Mucosa of descending colon (tissue), 3 donors: ENCODE data around the gene BBS4. TPM values are rescaled to one million over a fixed set of nuclear protein-coding genes. Genes with fewer than 3 reads are reported as not detected.
"Not testable (repeated sequence)": the region's sequence is repeated elsewhere in the genome, so short reads cannot be mapped to it uniquely, and the experiment has no call there.

ENCODE experiments used
- ATAC-seq: fragments of 200-7000 bp; cut with Tn5 transposase; one replicate; pipeline ENCODE4 v1.9.1; 2020; ENCODE audit warnings: mild to moderate bottlenecking, moderate library complexity
- DNase-seq, 3 donors: peaks; one replicate each; pipeline ENCODE4 v3.0.0-alpha.2; 2020
- H3K36me3 ChIP-seq: fragments of 200-600 bp; one replicate; pipeline ENCODE4 v1.8.0; 2021; ENCODE audit warnings: low read depth, mild to moderate bottlenecking
- H3K4me1 ChIP-seq: fragments of 200-600 bp; one replicate; pipeline ENCODE4 v1.8.0; 2021; ENCODE audit warnings: low read depth, mild to moderate bottlenecking
- H3K4me3 ChIP-seq: fragments of 200-600 bp; one replicate; pipeline ENCODE4 v1.8.0; 2021; ENCODE audit warnings: mild to moderate bottlenecking
- H3K9me3 ChIP-seq: fragments of 200-600 bp; one replicate; pipeline ENCODE4 v1.8.0; 2021; ENCODE audit warnings: mild to moderate bottlenecking
- intact Hi-C, 2 donors: fragments of 100-400 bp; cut with DNase I in 1 of 2; cut with micrococcal nuclease in 1 of 2; formaldehyde crosslinking; loops; one replicate each; pipeline versions ENCODE4 v1.11.0 to v1.11.1; 2022; cut with DNase I, micrococcal nuclease
- total RNA-seq, 3 donors: library from RNA; stranded (reverse); fragmentation: NEBNext Ultra II Directional in 2 of 3; extraction: Animal tissue kit (Norgen Biotek cat#: 25700) in 2 of 3; gene quantifications; one replicate each; pipeline versions ENCODE4 v1.2.1 to v1.2.4, GENCODE V29; 2021 to 2023
- TF ChIP-seq, protein P1 (sequence below): fragments of 200-600 bp; IDR thresholded peaks from one replicate; pipeline ENCODE4 v1.8.0; 2022; ENCODE audit warnings: antibody characterized with exemption, mild to moderate bottlenecking
- donor health status: DM: no; HTN: no; CAD: no; lungs with moderate emphysema.
- donor health status: DM: no; HTN: no; CAD: no.
- donor health status: DM: no; HTN: yes; CAD: no.

The BBS4 gene
- total RNA-seq, 3 donors from 2014 or later: 11.7 to 15.0 (median 13.6) TPM

DNA sequence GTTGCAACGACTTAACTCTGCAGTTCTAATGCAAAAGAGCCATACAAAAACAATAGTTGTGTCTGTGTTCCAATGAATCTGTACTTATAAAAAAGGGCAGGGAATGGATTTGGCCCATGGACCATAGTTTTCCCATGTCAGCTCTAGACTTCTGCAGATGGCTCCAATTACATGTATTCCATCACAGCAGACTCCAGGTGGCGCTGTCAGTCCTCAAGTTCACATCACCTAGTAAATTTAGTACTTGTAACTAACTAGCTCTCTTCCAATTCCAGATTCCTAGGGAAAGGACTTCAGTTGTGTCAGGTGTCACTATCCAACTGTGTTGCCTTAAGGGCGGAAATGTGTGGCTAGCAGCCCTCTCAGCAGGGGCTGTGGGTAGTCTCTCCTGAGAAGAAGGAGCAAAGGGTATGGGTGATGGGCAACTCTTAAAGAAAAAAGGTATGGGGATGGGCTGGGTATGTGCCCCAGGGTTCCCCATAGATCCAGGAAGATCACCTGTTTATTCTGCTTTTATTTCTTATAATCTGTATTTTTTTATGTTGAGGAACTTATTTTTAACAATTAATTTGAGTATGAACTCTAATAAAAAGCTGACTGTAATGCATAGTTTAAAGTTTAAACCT lies 36.2 kb downstream of the BBS4 start:
- Histone ChIP-seq H3K4me1 (no peaks in the 10 kb centered on the region), H3K36me3 (no peaks in the 10 kb centered on the region), H3K9me3 (no peaks in the 10 kb centered on the region), H3K4me3 (no peak overlapping the region)
- TF ChIP-seq, protein P1, sequence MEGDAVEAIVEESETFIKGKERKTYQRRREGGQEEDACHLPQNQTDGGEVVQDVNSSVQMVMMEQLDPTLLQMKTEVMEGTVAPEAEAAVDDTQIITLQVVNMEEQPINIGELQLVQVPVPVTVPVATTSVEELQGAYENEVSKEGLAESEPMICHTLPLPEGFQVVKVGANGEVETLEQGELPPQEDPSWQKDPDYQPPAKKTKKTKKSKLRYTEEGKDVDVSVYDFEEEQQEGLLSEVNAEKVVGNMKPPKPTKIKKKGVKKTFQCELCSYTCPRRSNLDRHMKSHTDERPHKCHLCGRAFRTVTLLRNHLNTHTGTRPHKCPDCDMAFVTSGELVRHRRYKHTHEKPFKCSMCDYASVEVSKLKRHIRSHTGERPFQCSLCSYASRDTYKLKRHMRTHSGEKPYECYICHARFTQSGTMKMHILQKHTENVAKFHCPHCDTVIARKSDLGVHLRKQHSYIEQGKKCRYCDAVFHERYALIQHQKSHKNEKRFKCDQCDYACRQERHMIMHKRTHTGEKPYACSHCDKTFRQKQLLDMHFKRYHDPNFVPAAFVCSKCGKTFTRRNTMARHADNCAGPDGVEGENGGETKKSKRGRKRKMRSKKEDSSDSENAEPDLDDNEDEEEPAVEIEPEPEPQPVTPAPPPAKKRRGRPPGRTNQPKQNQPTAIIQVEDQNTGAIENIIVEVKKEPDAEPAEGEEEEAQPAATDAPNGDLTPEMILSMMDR: peak; percentile 59
- peak; percentile 80 for ATAC-seq
- intact Hi-C loops: no loop called here
- DNase-seq: peak in 2 of 3 donors; percentile 70 to 82

DNA sequence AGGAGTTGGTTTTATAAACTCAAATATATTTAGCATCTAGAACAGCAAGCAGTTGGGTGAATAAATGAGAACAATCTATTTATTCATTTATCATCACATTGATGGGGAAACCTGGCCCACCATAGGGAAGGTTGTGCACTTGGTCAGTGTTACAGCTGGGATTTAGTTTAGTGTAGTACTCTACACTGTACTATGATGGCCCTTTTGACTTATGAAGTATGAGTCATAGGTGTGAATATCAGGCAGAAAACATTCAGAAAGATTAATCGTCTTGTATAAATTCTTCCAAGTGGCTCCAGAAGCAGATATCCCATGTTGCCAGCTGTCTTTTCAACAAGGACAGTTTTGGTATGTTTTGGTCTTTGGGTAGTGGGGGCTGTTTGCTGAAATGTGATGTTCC lies 38.0 kb downstream of the BBS4 start:
- H3K36me3 ChIP-seq: no peaks in the 10 kb centered on the region
- no peak for ATAC-seq
- H3K9me3 ChIP-seq: no peaks in the 10 kb centered on the region
- TF ChIP-seq, protein P1: no peak
- no peak for DNase-seq
- H3K4me1 ChIP-seq: no peaks in the 10 kb centered on the region
- no peak overlapping the region for H3K4me3 ChIP-seq
- intact Hi-C loops: no loop called here

DNA sequence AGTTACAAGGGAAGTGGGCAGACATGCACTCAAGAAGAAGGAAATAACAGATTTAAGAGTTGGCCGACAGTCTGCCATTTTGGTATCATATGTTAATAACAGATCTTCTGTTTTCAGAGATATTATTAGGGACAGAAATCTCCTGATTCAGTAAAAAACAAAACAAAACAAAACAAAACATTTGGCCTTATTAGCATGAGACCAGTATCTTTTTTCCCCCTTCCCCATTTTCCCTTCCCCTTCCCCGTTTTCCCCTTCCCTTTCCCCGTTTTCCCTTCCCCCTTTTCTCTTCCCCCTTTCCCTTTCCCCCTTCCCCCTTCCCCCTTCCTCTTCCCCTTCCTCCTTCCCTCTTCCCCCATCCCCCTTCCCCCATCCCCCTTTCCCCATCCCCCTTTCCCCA lies 39.4 kb downstream of the BBS4 start:
- intact Hi-C loops: no loop called here

DNA sequence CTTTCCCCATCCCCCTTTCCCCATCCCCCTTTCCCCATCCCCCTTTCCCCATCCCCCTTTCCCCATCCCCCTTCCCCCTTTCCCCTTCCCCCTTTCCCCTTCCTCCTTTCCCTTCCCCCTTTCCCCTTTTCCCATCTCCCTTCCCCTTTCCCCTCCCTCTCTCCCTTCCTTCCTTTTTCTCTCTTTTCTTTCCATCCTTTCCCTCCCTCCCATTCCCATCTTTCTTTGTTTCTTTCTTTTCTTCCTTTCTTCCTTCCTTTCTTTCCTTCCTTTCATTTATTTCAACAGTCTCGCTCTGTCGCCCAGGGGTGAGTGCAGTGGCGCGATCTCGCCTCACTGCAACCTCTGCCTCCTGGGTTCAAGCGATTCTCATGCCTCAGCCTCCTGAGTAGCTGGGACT lies 39.8 kb downstream of the BBS4 start:
- H3K9me3 ChIP-seq, DNase-seq, H3K4me3 ChIP-seq, H3K4me1 ChIP-seq, H3K36me3 ChIP-seq, ATAC-seq, intact Hi-C loops: not testable (repeated sequence)

More for the DNA sequence above, 39.4 kb downstream of the BBS4 start:
- no peaks in the 10 kb centered on the region for H3K4me1 ChIP-seq
- no peaks in the 10 kb centered on the region for H3K9me3 ChIP-seq
- no peak for ATAC-seq
- no peak for DNase-seq
- TF ChIP-seq, protein P1: no peak
- no peaks in the 10 kb centered on the region for H3K36me3 ChIP-seq
- no peak overlapping the region for H3K4me3 ChIP-seq

DNA sequence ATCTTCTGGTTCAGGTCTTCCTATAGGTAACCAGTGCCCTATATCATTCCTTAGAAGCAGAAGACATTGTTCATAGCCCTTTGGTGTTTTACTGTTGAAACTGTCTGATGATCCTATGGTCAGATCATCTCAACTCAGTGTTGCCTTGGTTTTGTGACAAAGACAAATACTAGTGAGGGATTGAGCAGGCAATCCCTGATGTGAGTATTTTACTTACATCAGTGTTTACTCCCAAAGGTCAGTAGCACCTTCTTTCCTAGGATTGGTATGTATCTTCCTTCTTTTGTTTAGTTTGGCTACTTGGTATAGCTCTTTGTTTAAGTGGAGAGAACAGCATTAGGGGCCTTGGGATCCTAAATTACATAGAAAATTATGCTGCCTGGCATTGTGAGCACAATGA lies 41.1 kb downstream of the BBS4 start:
- no peak overlapping the region for H3K4me3 ChIP-seq
- no peak for DNase-seq
- ATAC-seq: no peak
- TF ChIP-seq, protein P1: no peak
- H3K4me1 ChIP-seq: no peaks in the 10 kb centered on the region
- H3K9me3 ChIP-seq: no peaks in the 10 kb centered on the region
- intact Hi-C loops: no loop called here
- H3K36me3 ChIP-seq: no peaks in the 10 kb centered on the region

DNA sequence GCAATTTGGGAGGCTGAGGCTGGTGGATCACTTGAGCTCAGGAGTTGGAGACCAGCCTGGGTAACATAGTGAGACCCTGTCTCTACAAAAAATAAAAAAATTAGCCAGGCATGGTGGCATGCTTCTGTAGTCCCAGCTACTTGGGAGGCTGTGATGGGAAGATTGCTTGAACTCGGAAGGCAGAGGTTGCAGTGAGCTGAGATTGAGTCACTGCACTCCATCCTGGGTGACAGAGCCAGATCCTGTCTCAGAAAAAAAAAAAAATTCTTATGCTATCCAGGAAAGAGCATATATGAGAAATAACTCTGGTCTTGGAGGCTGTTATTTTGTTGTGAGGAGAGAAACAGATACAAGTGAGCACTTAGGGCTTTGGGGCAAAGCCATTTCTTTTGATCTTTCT lies 42.2 kb downstream of the BBS4 start:
- H3K36me3 ChIP-seq, intact Hi-C loops, H3K4me3 ChIP-seq, DNase-seq, H3K4me1 ChIP-seq, H3K9me3 ChIP-seq, ATAC-seq: not testable (repeated sequence)

DNA sequence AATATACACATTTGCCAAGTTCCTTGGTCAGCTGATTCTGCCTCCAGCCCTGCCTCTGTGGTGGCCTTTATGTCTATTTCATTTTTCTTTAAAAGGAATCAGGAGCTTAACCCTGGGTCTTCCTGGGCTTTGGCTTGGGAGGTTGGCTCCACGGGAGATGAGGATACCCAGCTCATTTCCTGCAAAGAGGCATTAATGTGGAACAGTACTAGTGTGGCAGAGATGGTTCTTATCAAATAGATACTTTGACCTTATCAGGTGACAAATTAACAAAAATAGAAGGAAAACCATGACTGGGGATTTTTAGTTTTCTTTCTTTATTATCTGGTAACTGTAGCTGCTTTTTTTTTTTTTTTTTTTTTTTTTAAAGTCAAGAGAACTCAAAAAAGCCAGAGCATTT lies 42.8 kb downstream of the BBS4 start:
- ATAC-seq: no peak
- Histone ChIP-seq H3K9me3 (no peaks in the 10 kb centered on the region), H3K4me3 (no peak overlapping the region), H3K4me1 (no peaks in the 10 kb centered on the region), H3K36me3 (no peaks in the 10 kb centered on the region)
- TF ChIP-seq, protein P1: no peak
- intact Hi-C loops: no loop called here
- DNase-seq: no peak
